GM21390 (cell line): Measurements from ENCODE around the gene FAM120AOS.
A peak's percentile ranks its signal among the peaks of the same experiment; 100 is the strongest.

ENCODE experiments used
- ATAC-seq: cut with Tn5 transposase; IDR thresholded peaks from one replicate; pipeline ENCODE4 v1.9.1; 2021; ENCODE audit not compliant: unreplicated experiment

Gene FAM120AOS

DNA sequence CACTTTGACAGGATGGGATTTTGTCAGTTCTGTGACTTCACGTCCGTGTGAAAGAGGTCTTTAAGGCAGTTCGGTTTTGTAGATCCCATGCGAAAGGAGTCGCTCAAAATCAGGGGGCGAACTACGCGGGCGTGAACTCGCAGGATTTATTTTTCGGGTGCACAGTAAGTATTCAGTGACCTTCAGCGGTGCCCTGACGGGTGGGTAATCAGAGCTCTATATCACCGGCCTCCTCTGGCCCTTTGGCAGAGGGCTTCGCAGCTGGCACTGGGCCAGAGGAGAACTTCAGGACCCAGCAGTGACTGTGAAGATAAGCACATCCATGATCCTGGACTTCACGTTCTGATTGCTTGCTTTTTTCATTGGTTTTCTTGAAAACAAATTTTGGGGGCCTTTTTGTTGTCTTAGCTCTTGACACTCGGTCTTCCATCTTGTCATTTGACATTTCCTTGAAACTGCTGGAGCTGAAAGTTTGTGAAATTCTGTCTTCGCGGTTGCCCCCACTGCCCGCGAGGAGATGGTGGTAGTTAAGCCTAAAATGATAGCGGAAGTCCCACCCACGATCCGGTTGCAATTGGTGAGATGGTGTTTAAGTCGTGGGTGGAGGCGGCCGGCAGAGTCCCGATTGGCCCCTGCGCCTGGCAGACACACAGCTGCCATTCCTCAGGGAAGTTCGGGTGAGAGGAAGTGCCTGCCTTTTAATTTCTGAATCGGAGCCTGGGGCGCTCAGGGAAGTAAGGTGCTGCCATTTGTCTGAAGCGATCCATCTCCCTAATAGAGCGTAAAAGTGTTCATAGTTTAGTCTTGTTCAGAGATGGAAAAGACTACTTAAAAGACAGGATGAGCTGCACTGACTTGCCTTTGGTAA is at the start of gene FAM120AOS:
FAM120AOS (minus strand) TSS at position 535 of the 868 bp plus-strand sequence. CDS start 872 bp downstream, outside the sequence.
- peak; percentile 52 for ATAC-seq

GRCh38 chr9:93501406-93501805 is 48.0 kb upstream of the FAM120AOS start:
- no peak for ATAC-seq

DNA sequence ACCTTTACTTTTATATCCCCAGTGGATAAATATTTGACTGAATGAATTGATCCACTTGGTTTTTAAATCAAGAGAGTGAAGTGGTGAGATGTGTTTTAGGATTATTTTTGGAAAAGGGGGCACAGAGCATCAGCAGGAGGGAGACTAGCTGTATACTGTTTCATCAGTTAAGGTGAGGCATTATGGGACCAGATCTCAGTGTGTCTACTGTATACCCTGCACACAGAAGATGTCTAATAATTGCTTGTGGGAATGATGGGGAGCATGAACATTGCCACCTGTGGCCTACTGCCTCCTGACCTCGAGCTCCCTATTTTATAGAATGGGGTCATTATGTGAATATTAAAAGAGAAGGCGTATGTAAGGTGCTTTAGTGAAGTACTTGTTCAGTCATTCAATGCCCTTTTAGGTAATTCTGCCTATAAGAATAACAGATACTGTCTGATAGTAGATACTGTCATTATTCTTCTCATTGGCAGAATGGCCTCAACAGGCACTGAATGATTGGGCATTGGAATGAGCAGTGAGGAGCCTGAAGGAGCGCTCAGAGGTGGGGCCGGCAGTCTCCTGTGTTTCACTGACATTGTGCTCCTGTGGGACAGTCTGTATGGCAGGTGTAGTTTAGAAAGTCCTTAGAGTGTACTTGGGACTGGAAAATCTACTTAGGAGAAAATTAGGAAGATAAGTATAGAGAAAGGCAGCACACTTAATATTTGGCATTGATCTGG is 47.4 kb upstream of the FAM120AOS start:
- ATAC-seq = no peak

DNA sequence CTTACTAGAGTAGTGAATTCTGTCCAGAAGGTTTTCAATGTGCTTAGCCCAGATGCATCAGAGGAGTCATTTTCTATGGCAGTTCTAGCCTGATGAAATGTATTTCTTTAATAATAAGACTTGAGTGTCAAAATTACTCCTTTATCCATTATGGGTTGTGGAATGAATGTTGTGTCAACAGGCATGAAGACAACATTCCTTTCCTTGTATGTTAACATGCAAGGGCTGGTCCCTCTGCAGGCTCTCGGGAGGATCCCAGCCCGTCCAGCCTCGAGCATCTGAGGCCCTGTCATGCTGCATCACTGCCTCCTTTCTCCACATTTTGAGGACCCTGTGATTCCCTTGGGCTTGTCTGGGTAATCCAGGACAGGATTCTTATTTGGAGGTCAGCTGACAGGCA is 42.9 kb upstream of the FAM120AOS start:
- ATAC-seq = no peak

DNA sequence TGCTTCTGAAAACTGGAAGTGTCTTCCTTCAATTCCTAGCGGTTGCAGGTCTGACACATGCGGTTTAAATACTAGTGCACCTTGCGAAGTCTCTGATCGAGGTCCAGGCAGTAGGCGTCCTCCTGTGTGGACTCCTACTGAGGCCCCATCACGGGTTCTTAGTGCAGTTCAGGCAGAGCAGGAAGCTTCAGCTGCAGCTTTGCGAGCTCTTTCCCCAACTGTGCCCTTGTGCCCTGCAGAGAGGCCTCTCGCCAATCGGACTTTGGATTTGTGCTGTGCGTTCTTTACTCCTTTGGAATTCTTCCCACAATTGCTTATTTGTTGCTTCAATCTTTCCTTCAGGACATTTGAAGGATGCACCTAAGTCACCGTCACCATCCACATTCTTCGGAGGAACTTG is 40.6 kb upstream of the FAM120AOS start:
- ATAC-seq = no peak

- ATAC-seq = no peak
Measured at GRCh38 chr9:93492327-93492726, 38.9 kb upstream of the FAM120AOS start.

DNA sequence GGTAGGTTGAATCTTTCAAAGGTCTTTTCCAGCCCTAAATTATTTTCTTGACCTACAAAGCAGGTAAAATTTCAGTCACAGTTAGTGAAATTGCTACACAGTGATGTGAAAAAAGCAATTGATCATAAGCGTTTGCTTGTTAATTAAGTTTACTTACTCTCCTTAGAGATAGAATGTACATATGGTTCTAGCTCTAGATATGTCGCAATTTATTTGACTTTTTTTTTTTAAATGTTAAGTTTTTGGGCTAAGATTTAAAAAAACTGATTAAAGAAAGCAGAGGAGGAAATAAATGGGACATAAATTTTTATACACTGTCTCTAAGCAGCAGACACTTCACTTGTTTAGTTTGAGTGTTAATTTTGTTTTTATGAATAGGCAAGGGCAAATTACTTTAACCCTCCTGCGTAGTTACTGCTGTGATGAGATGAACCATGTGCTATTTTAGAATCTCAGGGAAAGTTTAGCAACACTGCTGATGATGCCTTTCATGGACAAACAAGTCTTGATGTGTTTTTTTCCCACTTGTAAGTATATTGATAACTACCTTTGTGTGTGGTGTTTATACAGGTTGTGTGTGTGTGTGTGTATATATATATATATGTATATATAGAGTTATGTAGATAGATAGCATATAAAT is 38.3 kb upstream of the FAM120AOS start:
- no peak for ATAC-seq

DNA sequence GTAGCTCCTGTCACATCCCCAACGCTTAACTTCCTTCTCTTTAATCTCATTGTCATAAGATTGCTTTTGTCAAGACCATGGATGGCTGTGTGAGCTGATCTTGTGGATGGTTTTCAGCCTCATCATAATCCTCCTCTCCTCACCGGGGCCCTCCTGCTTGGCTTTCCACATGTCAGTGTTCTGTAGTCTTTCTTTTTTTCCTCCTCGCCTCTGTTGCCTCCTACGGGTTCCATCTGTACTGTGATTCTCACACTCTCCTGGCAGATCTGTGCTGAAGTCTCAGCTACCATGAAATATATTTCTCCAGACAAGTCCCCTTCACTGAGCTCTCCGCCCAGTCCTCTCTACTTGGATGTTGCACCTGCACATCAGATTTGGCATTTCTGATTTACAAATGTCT is 34.9 kb upstream of the FAM120AOS start:
- ATAC-seq = no peak

- ATAC-seq = no peak
Measured at GRCh38 chr9:93486268-93486667, 32.9 kb upstream of the FAM120AOS start.

DNA sequence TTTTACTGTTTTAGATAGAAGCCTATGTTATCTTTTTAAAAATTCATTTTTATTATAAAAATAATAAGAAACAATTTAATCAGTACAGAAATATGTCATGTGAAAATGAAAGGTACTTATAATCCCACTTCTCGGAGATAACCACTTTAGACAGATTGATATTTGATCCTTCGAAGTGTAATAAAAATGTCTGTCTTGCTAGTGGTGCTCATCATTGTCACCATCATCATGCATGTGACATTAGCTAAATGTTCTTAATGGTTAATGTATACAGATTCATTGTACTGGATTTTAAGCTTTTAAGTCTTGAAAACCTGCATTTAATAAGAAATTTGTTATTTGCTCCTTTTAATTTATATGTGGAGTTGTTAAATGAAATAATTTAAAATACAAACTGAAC is 30.1 kb upstream of the FAM120AOS start:
- ATAC-seq = no peak

GRCh38 chr9:93480728-93481324 is 27.4 kb upstream of the FAM120AOS start:
- no peak for ATAC-seq

GRCh38 chr9:93480262-93480661 is 26.9 kb upstream of the FAM120AOS start:
- ATAC-seq = no peak

GRCh38 chr9:93479726-93480125 is 26.3 kb upstream of the FAM120AOS start:
- no peak for ATAC-seq

GRCh38 chr9:93477397-93477796 is 24.0 kb upstream of the FAM120AOS start:
- no peak for ATAC-seq

- no peak for ATAC-seq
Measured at GRCh38 chr9:93476924-93477323, 23.5 kb upstream of the FAM120AOS start.

DNA sequence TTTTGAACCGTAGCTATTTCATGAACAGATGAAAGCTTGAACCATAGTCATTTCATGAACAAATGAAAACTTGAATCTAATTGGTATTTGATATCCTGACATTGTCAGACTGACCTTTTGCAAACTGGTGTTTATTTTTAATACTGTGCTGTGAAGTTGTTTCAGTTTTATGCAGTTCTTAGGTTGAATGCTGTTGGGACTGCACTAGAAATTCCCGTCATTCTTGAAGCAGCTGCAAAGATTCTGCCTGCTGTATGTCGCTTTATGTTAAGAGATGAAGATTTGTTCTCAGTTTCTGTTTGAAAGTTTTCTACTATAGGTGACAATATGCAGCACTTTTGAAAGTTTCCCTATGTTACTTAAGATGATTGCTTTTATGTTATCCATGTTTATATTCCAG is 22.5 kb upstream of the FAM120AOS start:
- no peak for ATAC-seq

DNA sequence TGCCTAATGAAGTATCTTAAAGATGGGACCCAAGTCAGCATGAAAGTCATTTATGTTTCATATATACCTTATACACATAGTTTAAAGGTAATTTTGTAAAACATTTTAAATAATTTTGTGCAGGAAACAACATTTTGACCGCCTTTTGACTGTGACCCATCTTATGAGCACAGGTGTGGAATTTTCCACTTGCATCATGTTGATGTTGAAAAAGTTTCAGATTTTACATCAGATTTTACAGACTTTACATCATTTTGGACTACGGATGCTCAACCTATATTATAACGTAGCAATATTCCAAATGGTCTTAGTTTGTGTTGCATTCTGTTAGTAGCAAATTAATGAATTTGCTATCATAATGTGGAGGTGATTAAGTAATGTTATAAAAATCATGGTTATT is 21.7 kb upstream of the FAM120AOS start:
- no peak for ATAC-seq

DNA sequence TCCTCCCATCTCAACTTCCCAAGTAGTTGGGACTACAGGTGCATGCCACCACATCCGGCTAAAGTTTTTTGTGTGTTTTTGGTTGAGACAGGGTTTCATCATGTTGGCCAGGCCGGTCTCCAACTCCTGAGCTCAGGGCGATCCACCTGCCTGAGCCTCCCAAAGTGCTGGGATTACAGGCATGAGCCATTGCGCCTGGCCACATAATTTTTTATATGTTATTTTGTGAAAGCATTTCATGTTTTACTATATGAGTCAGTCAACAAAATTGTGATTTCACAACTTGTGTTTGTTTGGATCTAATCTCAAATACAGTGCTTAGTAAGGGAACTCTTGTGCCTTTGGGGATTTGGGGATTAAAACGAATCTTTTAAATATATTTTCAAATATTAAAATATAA is 20.0 kb upstream of the FAM120AOS start:
- ATAC-seq = no peak

DNA sequence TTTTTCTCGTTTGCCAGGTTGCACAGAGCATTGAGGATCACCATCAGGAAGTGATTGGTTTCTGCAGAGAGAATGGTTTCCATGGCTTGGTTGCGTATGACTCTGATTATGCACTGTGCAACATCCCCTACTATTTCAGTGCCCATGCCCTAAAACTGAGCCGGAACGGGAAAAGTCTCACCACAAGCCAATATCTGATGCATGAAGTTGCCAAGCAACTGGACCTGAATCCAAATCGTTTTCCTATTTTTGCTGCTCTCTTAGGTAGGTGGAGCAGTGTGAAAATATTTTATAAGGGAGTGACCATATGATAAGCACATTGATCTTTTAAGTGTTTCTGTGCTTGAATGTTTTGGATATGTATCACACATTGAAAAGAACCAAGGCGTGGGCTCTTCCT is 17.7 kb upstream of the FAM120AOS start:
- no peak for ATAC-seq

GRCh38 chr9:93470391-93470790 is 17.0 kb upstream of the FAM120AOS start:
- no peak for ATAC-seq

DNA sequence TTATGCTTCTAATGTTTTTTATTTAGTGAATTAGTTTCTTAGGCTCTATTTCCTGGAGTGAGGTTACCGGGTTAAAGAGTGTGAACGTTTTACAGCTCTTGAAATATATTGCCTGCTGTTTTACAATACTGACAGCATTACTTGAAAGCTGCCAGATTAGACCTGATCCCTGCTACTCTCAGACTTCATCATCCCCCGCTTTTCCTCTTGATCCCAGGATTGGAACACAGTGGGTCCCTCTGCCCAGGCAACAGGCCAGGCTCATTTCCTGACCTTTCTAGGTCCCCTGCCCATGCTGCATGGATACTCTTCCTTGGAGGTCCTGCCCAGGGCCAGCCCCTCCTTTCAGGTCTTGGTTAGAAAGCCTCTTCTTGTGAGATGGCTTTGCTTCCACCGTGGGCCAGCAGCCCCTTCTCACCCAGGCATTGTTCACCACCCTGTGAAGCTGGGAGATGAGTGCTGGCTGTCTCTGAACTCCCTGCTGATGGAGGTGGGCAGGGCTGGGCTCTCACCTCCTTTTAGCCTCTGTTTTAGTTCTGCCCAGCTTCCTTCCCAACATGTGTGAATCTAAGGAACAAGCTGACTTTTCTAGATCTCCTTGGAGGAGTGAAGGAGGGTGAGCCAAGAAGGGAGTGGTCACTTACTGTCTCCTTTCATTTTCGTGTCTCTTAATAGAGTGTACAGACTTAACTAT is 15.5 kb upstream of the FAM120AOS start:
- no peak for ATAC-seq
